ENCODE results near the gene C1orf232.

Gene C1orf232

GRCh38 chr1:26200413-26200812 lies 31.6 kb upstream of the C1orf232 start:
- TF ChIP-seq CTCF (IDR thresholded peaks at IDR 0.05; ENCODE audit: borderline replicate concordance, control extremely low read depth, extremely low read depth, insufficient read depth, missing control alignments): no peak

GRCh38 chr1:26197813-26198212 lies 29.1 kb upstream of the C1orf232 start:
- no peak for TF ChIP-seq CTCF (IDR thresholded peaks at IDR 0.05; ENCODE audit: borderline replicate concordance, control extremely low read depth, extremely low read depth, insufficient read depth, missing control alignments)
- in situ Hi-C loops (cut with MboI; ENCODE audit: low sequenced_read_pairs, unreplicated experiment): no loop called here
- no peak for DNase-seq (ENCODE audit: low spot score)

More at GRCh38 chr1:26200413-26200812, 31.6 kb upstream of the C1orf232 start:
- in situ Hi-C loops (cut with MboI; ENCODE audit: low sequenced_read_pairs, unreplicated experiment): no loop called here
- no peak for DNase-seq (ENCODE audit: low spot score)

DNA sequence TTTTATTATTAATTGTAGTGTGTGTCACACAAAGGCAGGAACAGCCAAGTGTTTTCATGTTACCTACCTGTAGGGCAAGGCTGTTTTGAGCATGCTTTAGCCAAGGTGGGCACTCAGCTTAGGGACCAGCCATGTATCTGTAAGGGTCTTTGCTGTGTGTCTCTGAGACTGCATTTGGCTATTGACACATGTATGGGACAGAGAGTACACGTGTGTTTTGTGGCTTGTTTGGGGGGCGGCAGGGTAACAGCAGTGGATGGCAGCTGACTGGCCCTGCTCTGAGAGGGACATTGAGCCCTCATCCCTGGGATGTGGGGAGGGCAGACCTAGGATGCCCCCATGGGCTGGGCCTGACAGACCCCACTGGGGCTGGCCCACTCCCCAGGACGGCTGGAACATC lies 28.5 kb upstream of the C1orf232 start:
- no peak for TF ChIP-seq CTCF (IDR thresholded peaks at IDR 0.05; ENCODE audit: borderline replicate concordance, control extremely low read depth, extremely low read depth, insufficient read depth, missing control alignments)
- DNase-seq (ENCODE audit: low spot score): no peak
- in situ Hi-C loops (cut with MboI; ENCODE audit: low sequenced_read_pairs, unreplicated experiment): no loop called here

DNA sequence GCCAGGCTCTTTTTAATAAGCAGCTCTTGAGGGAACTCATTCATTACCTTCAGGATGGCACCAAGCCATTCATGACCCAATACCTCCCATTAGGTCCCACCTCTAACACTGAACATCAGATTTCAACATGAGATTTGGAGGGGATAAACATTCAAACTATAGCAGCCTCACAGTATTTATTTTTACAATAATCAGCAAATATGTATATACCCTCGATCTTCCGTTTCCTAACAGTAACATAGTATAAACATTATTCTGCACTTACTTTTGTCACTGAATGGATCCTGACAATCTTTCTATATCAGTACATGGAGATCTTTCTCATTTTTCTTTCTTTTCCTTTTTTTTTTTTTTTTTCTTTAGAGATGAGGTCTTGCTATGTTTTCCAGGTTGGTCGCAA lies 27.0 kb upstream of the C1orf232 start:
- in situ Hi-C loops (cut with MboI; ENCODE audit: low sequenced_read_pairs, unreplicated experiment): no loop called here
- TF ChIP-seq CTCF (IDR thresholded peaks at IDR 0.05; ENCODE audit: borderline replicate concordance, control extremely low read depth, extremely low read depth, insufficient read depth, missing control alignments): no peak

DNA sequence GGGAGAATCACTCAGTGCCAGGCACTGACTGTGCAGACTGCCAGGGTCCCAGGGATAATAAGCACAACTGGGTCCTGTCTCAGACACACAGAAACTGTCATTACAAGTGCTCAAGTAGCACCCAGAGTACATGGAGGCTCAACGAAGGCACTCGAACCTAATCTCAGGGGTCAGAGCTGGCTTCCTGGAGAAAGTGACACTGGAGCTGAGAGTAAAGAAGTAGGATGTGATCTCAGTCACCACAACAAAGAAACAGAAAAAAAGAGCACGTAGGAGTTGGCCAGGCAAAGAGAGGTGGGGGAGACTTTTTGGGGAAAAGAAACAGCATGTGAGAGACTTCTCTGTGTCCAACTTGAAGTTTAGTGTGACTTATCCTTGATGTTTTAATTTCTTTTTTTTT lies 23.0 kb upstream of the C1orf232 start:
- peak; percentile 76 for DNase-seq (ENCODE audit: low spot score)
- in situ Hi-C loops (cut with MboI; ENCODE audit: low sequenced_read_pairs, unreplicated experiment): no loop called here
- TF ChIP-seq CTCF (IDR thresholded peaks at IDR 0.05; ENCODE audit: borderline replicate concordance, control extremely low read depth, extremely low read depth, insufficient read depth, missing control alignments): no peak

More for the DNA sequence above, 27.0 kb upstream of the C1orf232 start:
- no peak for DNase-seq (ENCODE audit: low spot score)

DNA sequence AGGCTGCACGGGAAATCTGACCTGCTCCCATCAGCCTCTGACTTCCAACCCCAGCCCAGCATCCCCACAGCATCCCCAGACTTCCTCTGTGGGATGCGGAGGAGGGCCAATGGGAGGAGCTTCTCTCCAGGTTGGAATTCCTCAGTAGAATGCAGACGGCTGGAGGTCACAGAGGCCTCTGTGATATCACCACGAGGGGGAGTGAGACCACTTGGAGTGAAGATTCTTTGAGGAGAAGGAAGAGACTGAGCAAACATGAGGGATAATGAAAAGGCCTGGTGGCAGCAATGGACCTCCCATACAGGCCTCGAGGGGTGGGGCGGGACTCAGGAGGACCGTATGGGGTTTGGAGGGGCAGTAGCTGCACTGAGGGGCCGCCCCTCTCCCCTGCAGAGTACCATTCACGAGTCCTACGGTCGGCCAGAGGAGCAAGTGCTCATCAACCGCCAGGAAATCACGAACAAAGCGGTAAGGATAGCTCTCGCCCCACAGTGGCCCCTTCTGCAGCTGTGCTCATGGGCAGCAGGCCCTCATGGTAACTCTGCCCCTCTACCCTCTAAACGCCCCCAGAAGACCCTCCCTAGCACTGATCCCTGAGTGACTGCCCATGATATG lies 21.7 kb upstream of the C1orf232 start, which contains the start of gene CATSPER4:
Gene CATSPER4, plus strand, starts transcription at position 230 of the 615 bp plus-strand sequence. Its CDS starts 26 bp downstream, at position 256.
- DNase-seq (ENCODE audit: low spot score): no peak
- in situ Hi-C loops (cut with MboI; ENCODE audit: low sequenced_read_pairs, unreplicated experiment): no loop called here
- TF ChIP-seq CTCF (IDR thresholded peaks at IDR 0.05; ENCODE audit: borderline replicate concordance, control extremely low read depth, extremely low read depth, insufficient read depth, missing control alignments): no peak
